ENCODE data around the gene TTLL11. TPM values are rescaled to one million over a fixed set of nuclear protein-coding genes. Genes with fewer than 3 reads are reported as not detected.

Gene TTLL11
- total RNA-seq, 1 donor from 2014 or later, result 1.9 TPM

DNA sequence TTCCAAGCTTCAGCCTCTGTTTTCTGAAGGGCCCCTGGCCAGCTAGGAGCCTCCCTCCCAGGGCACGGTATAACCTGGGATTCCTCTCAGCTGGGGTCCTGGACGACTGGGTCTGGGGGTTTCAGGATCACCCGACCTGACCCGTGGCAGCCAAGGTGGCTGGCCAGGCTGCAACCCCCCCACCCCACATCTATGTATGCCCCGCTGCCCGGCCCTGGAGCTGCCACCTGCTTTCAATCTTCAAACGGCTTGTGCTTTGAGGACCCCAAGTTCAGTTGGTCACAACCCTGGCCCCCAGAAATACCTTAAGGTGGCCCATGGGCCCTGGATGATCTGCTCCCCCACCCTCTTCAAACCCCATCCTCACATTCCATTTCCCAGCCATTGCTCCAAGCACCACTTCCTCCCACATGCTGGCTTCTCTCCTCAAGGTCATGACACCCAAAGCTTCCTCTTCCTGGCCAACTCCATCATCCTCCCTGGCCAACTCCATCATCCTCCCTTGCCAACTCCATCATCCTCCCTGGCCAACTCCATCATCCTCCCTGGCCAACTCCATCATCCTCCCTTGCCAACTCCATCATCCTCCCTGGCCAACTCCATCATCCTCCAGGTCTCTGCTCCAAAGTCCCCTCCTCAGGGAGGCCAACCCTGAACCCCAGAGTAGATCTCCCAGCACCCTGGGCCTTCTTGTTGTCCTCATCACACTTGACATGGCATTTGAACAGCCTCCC, 17.2 kb upstream of the TTLL11 start:
- DNase-seq (ENCODE audit: low read depth in 2 of 2), result no peak

DNA sequence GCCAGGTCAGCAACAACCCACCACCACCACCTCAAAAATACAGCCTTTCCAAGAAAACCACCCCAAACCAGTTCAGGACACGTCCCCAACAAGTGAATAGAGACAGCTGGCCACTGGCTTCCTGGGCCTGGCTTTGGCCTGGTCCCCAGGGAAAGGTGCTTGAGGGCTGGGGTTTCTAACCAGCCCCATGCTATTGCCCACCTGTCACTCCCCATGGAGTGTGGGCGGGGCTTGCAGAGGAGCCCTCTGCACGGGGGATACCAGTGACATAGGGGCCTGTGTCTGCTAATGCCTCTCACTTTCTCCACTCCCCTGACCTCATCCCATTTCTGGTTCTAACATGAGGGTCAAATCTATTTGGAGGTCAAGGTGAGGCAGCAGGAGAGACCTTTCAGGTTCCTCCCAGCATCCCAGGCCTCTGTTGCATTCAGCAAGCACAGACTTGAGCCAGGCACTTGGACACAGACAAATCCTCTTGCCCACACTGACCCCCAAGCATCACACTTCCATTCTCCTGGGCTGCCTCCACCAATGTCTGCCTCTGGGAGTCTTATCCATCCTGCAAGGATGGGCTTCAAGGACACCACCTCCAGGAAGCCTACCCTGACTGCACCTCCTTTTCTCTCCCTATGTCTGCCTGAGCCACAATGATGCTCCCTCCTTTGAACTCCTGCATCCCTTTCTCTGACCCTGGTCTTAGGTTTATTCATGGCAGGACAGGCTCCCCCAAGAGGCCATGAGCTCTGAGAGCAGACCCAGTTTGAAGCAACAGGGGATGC, 16.1 kb upstream of the TTLL11 start:
- no peak for DNase-seq (ENCODE audit: low read depth in 2 of 2)

DNA sequence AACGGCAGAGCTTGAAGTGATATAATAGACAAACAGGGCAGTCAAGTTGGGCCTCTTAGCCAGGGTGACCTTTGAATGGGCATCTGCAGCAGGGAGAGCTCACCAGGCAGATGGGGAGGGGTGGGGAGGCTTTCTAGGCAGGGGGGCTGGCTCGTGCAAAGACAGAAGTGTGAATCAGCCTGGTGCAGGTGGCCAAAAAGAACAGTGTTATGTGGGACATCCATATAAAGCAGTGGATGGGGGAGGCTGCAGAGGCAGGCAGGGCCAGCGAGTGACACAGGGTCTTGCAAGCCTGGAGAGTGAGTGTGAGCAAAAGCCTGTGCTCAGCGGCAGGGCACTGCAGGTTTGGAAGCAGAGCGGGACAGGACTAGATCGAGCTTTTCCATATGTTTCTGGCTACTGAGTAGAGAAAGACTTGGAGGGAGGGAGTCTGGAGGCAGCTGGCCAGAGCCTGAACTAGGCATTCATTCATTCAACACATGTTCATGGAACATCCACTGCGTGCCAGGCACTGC, 14.2 kb upstream of the TTLL11 start:
- no peak for DNase-seq (ENCODE audit: low read depth in 2 of 2)

DNA sequence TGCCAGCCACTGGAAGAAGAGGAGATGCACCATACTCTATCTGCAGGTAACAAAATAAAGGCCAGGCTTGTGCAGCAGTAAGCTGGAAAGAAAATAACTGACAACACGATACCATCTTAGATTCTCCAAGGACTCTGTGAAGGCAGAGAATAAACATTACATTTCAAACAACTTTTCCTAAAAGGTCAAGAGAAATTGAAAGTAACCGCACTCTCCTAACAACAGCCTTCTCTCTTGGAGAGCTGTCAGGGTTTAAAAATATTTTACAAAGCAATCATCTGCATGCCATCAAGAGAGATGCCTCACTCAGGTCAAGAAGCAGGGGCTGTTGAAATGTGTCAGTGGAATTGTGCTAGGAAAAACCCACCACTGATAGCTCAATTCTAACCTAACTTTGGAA, 13.5 kb upstream of the TTLL11 start:
- DNase-seq (ENCODE audit: low read depth in 2 of 2), result no peak

DNA sequence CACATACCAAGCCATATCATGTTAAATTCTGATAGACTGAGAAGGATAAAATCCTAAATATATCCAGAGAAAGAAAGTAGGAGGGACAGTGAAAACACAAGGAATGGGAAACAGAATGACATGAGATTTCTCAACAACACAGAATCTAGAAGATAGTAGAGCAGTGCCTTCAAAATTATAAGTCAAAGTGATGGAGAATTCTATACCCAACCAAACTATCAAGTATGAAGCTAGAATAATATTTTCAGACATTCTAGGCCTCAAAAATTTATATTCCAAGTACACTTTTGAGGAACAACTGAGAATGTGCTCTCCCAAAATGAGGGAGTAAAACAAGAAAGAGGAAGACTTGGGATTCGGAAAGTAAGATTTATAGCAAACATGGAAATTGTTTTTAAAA, 10.9 kb upstream of the TTLL11 start:
- DNase-seq (ENCODE audit: low read depth in 2 of 2), result no peak

DNA sequence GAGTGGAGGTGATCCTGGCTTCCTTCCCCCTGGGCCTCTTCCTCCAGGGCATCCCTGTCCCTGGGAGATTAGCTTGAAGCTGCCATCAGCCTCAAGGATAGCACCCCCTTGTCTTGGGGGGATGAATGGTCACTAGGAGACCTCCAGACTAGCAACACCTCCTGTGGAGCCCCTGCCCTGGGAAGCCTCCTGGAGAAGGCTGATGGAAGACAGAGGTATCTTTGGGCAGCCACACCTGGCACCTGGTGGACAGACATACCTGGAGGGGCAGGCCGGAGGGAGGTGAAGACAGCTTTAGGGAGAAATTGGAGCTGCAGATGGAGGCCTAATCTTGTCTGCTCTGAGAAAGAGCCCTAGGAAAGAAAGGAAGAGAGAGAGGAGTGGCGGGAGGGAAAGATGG, 9.0 kb upstream of the TTLL11 start:
- no peak for DNase-seq (ENCODE audit: low read depth in 2 of 2)

DNA sequence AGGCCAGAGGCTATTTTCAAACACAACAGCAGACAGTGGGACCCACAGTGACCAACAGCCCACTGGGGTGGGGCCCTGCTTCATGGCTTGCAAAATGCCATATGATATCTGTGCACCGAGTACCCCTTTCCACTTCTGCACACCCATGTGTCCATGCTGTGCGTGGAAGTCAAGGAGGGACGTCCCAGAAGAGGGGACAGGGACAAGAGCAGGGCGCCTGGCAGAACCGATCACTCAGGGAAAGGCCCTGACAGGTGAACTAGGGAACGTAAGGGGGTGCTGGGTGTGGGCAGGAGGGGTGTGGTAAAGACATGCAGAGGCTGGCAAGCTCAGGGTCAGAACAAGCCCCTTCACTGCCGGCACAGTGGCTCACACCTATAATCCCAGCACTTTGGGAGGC, 7.6 kb upstream of the TTLL11 start:
- no peak for DNase-seq (ENCODE audit: low read depth in 2 of 2)

DNA sequence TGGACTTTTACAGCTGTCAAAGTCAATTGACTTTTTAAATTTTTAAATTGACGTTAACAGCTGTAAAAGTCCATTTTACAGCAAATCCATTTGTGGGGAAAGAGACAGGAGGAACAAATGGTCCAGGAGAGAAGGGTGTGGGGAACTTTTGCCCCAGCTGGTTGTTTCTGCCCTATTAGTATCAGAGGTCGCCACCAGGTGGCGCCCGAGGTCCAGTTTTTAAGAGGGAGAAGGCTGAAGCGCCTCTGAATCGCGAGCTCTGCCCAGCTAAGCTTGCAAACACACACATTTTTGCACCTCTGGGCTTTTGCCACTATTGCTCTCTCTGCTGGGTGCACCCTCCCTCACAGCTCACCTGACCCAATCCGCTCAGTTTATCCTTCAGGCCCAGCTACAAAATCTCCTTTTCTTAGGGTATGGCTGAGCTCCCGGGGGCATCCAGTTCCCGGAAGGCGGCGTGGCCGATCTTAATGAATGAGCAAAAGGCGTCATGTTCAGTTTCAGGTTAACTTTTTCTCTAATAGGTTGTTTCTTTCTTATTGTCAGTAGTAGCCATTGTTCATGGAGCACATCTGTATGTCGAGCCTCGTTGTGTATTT, 6.3 kb upstream of the TTLL11 start:
- DNase-seq (ENCODE audit: low read depth in 2 of 2), result peak; percentile 60 to 70

DNA sequence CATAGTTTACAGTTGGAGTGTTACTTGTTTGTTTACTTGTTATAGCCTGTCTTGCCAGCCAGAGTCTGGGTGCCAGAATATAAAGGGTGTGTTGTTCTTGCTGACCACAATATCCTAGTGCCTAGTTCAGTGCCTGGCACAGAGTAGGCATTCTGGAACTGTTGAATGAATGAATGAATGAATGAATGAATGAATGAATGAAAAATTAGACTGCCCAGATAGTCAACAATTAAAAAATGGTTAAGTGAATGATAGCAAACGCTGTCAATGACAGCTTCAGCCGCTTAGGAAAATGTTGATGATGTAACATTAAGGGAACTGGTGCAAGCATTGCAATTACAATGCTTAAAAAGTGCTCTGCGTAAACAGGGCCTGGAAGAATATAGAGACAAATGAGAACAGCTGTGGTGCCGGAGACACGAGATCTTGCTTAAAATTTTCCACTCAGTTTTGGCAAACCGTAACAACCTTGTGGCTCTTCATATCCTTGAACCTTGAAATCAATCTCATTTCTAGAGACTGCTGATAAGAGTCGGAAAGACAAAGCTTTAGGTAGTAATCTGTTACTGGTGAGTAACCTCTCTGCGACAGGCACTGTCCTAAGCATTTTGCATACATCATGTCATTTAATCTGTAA, 4.7 kb upstream of the TTLL11 start:
- no peak for DNase-seq (ENCODE audit: low read depth in 2 of 2)

DNA sequence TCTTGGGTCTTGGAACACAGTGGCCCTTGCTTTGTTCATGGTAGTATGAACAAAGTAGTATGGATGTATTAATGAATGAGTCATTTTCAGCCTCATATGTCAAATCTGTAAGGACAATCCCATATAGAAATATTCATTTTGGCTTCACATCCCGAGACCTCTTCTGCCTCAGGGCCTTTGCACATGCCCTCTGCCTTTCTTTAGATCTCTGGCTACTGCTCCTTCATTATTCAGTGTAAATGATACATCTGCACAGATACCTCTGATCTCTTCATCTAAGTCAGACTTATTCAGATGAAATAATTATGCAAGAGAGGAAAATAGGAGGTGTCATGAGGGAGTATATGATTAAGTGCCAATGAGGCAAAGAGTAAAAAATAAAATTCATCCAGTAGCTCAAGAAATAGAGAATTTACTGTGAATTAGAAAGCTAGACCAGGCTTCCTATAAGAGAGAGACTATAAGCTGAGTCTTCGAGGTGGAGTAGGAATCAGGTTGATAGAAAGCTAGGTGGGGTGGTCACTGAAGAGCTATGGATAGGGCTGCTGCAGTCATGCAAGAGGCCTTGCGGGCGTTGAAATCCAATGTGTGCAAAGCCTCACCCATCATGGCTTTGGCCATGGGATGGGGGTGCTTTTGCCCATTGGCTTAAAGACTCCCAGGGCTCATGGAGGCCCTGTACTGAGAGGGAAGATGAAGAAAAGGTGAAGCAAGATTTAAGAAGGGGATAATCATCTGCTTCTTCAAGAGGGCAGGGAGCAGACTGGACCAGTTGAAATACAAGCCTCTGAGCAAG, 3.7 kb upstream of the TTLL11 start:
- no peak for DNase-seq (ENCODE audit: low read depth in 2 of 2)

DNA sequence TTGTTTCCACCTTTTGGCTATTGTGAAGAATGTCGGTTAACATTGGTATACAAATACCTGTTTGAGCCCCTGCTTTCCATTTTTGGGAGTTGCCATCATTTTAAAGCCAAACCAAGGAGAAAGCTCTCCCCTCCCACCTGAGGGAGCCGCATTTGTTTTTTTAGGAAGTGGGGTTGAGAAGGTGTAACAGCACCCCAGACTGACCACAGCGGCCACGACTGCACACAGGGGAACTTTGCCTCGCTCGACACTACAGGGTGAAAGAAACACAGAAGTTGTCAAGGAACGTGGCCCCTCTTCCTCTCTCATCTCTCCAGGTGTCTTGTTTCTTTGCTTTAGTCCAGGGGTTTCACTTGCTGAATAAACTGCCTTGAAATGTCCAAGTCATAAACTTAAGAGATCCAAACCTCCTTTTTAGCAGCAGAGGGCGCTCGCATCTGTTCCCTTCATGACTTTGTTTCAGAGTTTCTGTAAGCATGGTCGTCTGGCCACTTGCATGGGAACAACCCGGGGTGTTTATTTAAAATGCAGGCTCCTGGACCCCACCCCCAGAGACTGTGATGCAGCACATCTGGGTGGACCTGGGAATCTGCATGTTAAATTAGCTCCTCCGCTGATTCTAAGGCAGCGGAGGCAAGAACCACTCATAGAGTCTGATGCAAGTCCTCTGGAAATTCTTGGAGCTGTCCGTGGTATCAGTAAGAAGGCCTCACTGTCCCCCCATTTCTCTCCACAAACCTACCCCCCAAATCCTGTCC, 2.1 kb upstream of the TTLL11 start:
- peak; percentile 36 to 69 for DNase-seq (ENCODE audit: low read depth in 2 of 2)

DNA sequence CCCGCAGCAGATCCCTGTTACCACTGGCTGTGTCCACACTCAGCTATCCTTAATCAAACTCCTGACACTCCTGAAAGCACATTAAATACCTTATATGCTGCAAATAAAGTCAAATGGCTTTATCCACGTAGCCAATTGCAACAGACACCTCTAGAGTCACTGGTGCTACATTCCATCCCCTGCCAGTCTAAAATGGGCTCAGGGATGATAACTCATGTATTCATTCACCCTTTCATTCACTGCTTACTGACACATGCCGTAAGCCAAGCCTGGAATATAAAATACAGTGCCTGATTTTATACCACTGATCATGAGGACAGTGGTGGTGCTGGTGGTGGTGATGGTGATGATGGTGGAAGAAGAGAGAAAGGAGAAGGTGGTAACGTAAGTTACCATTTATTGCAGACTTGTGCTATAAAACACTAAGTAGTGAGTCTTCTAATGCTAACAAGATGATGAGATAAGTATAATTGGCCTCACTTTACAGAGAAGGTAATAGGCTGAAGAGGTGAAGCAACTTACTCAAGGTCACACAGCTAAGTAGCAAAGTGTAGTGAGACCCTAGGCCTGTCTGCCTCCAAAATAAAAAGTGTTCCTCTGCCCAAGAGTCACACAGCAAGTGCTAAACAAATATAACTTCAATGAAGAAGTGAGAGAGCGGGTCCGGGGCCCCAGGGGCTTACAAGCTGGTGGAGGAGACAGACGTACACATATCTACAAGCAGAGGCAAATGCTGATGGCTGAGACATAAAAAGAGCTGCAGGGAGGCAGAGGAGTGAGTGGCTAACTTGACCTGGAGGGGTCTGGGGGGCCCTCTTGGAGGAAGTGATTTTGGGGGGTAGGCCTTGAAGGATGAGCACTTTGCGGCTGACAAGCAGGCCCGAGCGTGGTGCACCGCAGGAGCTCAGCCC, 1.2 kb downstream of the TTLL11 start:
- no peak for DNase-seq (ENCODE audit: low read depth in 2 of 2)

DNA sequence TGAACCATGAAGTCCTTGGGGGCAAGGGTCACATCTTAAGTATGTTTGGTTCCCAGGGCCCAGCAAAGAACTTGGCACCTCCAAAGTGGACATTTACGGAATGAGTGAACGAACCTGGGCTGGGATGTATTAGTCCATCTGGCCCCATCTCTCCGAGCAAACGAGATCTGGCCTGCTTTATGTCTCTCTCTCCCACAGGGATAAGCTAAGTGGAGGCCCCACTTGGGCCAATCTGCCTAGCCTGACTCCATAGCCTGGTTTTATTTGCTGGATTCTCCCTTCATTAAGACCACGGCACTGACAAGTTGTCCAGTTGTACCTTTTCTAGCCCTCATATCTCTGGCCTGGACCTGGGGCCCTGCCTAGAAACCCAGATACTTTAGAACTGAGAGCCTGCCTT, 2.1 kb downstream of the TTLL11 start:
- no peak for DNase-seq (ENCODE audit: low read depth in 2 of 2)

DNA sequence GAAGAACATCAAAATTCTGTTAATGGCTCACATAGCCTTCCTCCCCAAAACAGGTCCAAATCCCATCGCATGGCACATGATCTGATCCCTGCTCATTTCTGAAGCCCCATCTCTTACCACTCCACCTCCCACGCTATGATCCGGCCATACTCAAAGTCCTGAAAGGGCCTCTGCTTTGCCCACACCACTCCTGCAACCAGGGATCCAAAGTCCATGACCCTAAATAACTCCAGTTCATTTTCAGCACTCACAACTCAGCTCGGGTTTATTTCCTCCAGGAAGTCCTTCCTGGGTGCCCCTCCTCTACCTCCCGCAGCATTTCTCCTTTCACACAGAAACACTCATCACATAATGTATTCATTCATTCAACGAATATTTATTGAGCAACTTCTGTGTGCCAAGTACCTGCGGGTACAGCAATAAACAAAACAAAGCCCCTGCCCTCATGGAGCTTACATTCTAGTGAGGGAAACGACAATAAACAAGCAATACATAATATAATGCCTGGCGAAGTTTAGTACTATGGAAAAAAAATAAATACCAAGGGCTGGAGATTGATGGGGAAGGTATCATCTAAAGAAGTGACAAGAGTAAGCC, 2.7 kb downstream of the TTLL11 start:
- DNase-seq (ENCODE audit: low read depth in 2 of 2), result no peak

DNA sequence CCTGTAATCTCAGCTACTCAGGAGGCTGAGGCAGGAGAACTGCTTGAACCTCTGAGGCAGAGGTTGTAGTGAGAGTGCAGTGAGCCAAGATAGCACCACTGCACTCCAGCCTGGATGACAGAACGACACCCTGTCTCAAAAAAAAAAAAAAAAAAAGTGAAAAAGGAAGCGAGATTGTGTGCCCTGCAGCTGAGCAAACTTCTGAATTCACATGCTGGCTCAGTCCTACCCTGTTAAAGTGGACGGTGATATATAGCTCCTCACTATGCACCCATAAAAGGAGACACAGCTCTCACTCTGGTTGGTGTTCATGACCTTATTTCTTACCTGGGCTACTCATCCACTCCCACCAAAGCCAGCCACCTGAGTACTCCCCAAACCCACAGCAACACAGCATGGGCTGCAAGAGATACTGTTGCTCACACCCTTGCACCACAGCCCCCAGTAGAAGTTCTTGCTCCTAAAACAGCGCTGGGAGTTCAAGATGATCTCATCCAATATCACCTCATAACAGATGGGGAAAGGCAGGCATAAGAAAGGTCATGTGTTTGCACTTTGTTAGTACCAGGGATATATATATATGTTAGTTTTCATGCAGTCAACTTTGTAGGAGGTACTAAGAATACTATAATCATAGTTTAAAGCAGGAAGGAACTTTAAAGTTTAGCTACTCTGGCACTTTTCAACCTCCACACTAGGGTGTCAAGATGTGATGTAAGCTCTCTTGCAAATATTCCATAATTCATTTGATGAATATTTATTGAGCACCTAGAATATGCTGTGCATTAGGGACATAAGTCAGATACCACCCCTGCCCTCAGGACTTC, 4.0 kb downstream of the TTLL11 start:
- DNase-seq (ENCODE audit: low read depth in 2 of 2), result no peak

DNA sequence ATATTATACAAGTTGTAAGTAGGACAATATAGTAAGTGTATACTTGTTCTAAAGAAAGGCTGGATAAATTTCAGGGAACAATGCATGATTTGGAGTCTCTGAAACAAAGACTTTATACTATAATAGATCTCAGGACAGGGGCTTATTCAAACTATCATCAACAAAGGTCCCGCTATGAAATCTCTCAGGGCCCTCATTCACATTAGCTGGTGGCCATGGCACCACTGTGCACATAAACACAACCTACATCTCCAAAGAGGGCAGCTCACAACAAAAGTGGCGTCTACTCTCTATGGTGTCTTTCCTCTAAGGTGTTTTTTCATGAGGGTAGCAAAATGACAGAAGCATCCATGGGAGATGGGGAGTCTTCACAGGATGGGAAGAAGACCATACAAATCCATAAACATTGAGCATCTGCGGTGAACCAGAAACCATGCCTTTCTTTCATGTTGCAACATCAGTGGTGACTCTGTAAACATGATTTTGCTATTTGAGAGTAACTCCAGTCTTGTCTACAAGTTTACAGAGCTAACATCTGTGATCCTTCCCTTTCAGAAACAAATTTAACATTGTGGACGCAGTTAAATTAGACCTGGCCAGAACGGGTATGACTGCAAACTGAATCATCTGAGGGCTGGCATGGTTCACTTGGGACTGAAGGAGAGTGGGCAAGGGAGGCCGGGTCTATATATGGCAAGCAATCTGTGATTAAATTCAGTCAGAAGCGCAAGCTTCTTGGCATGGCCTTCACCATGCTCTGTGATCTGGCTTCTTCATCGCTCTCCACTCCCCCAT, 5.5 kb downstream of the TTLL11 start:
- DNase-seq (ENCODE audit: low read depth in 2 of 2), result no peak

DNA sequence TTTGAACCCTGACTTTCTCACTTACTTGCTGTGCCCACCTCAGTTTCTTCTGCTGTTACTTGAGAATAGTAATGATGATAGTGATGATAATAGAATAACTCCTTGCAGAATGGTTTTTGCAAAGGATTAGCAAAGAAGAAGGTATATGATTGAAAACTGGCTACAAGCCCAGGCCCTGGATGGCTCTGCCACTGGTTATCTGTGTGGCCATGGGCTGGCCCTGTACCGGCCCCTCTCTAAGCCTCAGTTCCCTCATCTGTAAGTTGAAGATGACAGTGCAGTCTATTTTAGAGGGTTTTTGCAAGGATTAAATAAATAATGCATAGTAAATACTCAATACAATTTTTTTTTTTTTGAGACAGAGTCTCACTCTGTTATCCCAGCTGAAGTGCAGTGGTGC, 6.2 kb downstream of the TTLL11 start:
- DNase-seq (ENCODE audit: low read depth in 2 of 2), result no peak

Data from dermis microvascular lymphatic vessel endothelial cell (primary cell).